GM23338 (cell line): Measurements from ENCODE around the gene AK6. TPM values are rescaled to one million over a fixed set of nuclear protein-coding genes. Genes with fewer than 3 reads are reported as not detected.

Source experiments
- ATAC-seq: fragments of 200-7000 bp; cut with Tn5 transposase; 3 replicates; pipeline ENCODE4 v1.9.1; 2020
- DNase-seq: peaks from one replicate; pipeline ENCODE4 v3.0.0-alpha.2; 2015; ENCODE audit warnings: low spot score
- H2AFZ ChIP-seq: fragments of 200-600 bp; sonication (generic); 2 replicates; pipeline ENCODE4 v1.8.0; 2016; ENCODE audit warnings: antibody characterized with exemption, mild to moderate bottlenecking, moderate library complexity
- H3F3A ChIP-seq: fragments of 200-600 bp; sonication (generic); replicated peaks from 2 replicates; pipeline ENCODE4 v1.8.0; 2017; ENCODE audit warnings: antibody characterized with exemption, mixed run types, low read depth
- H3K27ac ChIP-seq: fragments of 200-600 bp; sonication (generic); 2 replicates; pipeline ENCODE4 v1.6.1; 2016; ENCODE audit warnings: low read depth
- H3K27me3 ChIP-seq: fragments of 200-600 bp; sonication (generic); 2 replicates; pipeline ENCODE4 v1.8.0; 2016; ENCODE audit warnings: mild to moderate bottlenecking, mixed run types, moderate library complexity; ENCODE audit not compliant: insufficient read depth
- H3K36me3 ChIP-seq: fragments of 200-600 bp; sonication (generic); 2 replicates; pipeline ENCODE4 v1.8.0; 2016; ENCODE audit warnings: mild to moderate bottlenecking; ENCODE audit not compliant: insufficient read depth
- H3K4me1 ChIP-seq: fragments of 200-600 bp; sonication (generic); 2 replicates; pipeline ENCODE4 v1.8.0; 2016; ENCODE audit warnings: mild to moderate bottlenecking, moderate library complexity; ENCODE audit not compliant: insufficient read depth
- H3K4me2 ChIP-seq: fragments of 200-600 bp; sonication (generic); 2 replicates; pipeline ENCODE4 v1.7.1; 2017; ENCODE audit warnings: mixed run types
- H3K4me3 ChIP-seq: fragments of 200-600 bp; sonication (generic); 2 replicates; pipeline ENCODE4 v1.6.1; 2016; ENCODE audit warnings: mixed run types
- H3K79me2 ChIP-seq: fragments of 200-600 bp; sonication (generic); replicated peaks from 2 replicates; pipeline ENCODE4 v1.8.0; 2017; ENCODE audit warnings: mild to moderate bottlenecking; ENCODE audit not compliant: insufficient read depth
- H3K9me2 ChIP-seq: fragments of 200-600 bp; sonication (generic); 2 replicates; pipeline ENCODE4 v1.8.0; 2017; ENCODE audit not compliant: insufficient read depth
- H4K20me1 ChIP-seq: fragments of 200-600 bp; sonication (generic); replicated peaks from 2 replicates; pipeline ENCODE4 v1.8.0; 2017; ENCODE audit warnings: mild to moderate bottlenecking; ENCODE audit not compliant: insufficient read depth
- H3K27ac Mint-ChIP-seq: 2 replicates; pipeline ENCODE4 v1.8.0; 2020; ENCODE audit warnings: inconsistent platforms, mild to moderate bottlenecking, moderate library complexity, mixed read lengths
- H3K27me3 Mint-ChIP-seq: 3 replicates; pipeline ENCODE4 v1.8.0; 2022; ENCODE audit warnings: low read depth, mild to moderate bottlenecking, moderate library complexity, mixed read lengths, inconsistent platforms; ENCODE audit not compliant: insufficient read depth, poor library complexity
- H3K36me3 Mint-ChIP-seq: 3 replicates; pipeline ENCODE4 v1.8.0; 2021; ENCODE audit warnings: low read depth, mild to moderate bottlenecking, inconsistent platforms, moderate library complexity, mixed read lengths
- H3K4me1 Mint-ChIP-seq: 3 replicates; pipeline ENCODE4 v1.8.0; 2020; ENCODE audit warnings: mild to moderate bottlenecking, inconsistent platforms, mixed read lengths
- H3K4me3 Mint-ChIP-seq: 3 replicates; pipeline ENCODE4 v1.8.0; 2021; ENCODE audit warnings: moderate library complexity, mild to moderate bottlenecking, inconsistent platforms, mixed read lengths
- H3K9me3 Mint-ChIP-seq: 3 replicates; pipeline ENCODE4 v1.8.0; 2020; ENCODE audit warnings: moderate library complexity, mild to moderate bottlenecking, inconsistent platforms, mixed read lengths
- CREB1 ChIP-seq: fragments of 250-450 bp; sonication (Bioruptor Pico); IDR thresholded peaks from 2 replicates; pipeline ENCODE4 v1.5.0; 2020; ENCODE audit warnings: low read depth, mild to moderate bottlenecking, moderate library complexity
- EZH2 ChIP-seq: fragments of 200-600 bp; sonication (generic); IDR thresholded peaks from one replicate; pipeline ENCODE4 v1.8.0; 2017; ENCODE audit warnings: antibody characterized with exemption, mild to moderate bottlenecking, low read depth; ENCODE audit not compliant: unreplicated experiment
- JUNB ChIP-seq: IDR thresholded peaks from one replicate; pipeline ENCODE4 v1.6.1; 2016; ENCODE audit warnings: antibody characterized with exemption; ENCODE audit not compliant: unreplicated experiment
- POLR2AphosphoS5 ChIP-seq: IDR thresholded peaks from 2 replicates; pipeline ENCODE4 v1.6.1; 2016; ENCODE audit warnings: antibody characterized with exemption, low read depth
- STAT1 ChIP-seq: IDR thresholded peaks from one replicate; pipeline ENCODE4 v1.6.1; 2016; ENCODE audit warnings: antibody characterized with exemption; ENCODE audit not compliant: unreplicated experiment
- ZNF114 ChIP-seq: fragments of 250-450 bp; sonication (Bioruptor Pico); IDR thresholded peaks from 2 replicates; pipeline ENCODE4 v1.5.0; 2020; ENCODE audit warnings: mild to moderate bottlenecking, moderate library complexity
- ZNF331 ChIP-seq: fragments of 250-450 bp; sonication (Bioruptor Pico); IDR thresholded peaks from 2 replicates; pipeline ENCODE4 v1.5.0; 2020; ENCODE audit warnings: low read depth, mild to moderate bottlenecking, moderate library complexity
- polyA plus RNA-seq: library from polyadenylated mRNA; unstranded; fragments of >200 nt; fragmentation: Nextera tagmentation; extraction: Ambion mirVana; gene quantifications from 2 replicates; pipeline ENCODE4 v1.2.1, GENCODE V29; 2016
- total RNA-seq: library from RNA; depleted of rRNA; stranded (reverse); fragments of >200 nt; shearing (Covaris generic); gene quantifications from 2 replicates; pipeline ENCODE4 v1.2.3, GENCODE V29; 2014
- TF ChIP-seq, protein P1 (sequence below), 2 experiments: fragments of 200-600 bp in 1 of 2; sonication (generic) in 1 of 2; conservative IDR thresholded peaks; 2 replicates each; pipeline versions ENCODE4 v1.5.1 to v1.6.1; 2016 to 2017; ENCODE audit warnings: antibody characterized with exemption in 2 of 2, low read depth in 2 of 2, mild to moderate bottlenecking in 2 of 2, moderate library complexity in 1 of 2
- TF ChIP-seq, protein P2 (sequence below): IDR thresholded peaks from 2 replicates; pipeline ENCODE4 v1.6.1; 2016; ENCODE audit warnings: antibody characterized with exemption
- TF ChIP-seq, protein P3 (sequence below): IDR thresholded peaks from one replicate; pipeline ENCODE4 v1.6.1; 2018; ENCODE audit warnings: antibody characterized with exemption; ENCODE audit not compliant: unreplicated experiment

AK6 gene
- total and polyA plus RNA-seq, 2 experiments from 2014 or later, result 37.3 to 260 TPM

DNA sequence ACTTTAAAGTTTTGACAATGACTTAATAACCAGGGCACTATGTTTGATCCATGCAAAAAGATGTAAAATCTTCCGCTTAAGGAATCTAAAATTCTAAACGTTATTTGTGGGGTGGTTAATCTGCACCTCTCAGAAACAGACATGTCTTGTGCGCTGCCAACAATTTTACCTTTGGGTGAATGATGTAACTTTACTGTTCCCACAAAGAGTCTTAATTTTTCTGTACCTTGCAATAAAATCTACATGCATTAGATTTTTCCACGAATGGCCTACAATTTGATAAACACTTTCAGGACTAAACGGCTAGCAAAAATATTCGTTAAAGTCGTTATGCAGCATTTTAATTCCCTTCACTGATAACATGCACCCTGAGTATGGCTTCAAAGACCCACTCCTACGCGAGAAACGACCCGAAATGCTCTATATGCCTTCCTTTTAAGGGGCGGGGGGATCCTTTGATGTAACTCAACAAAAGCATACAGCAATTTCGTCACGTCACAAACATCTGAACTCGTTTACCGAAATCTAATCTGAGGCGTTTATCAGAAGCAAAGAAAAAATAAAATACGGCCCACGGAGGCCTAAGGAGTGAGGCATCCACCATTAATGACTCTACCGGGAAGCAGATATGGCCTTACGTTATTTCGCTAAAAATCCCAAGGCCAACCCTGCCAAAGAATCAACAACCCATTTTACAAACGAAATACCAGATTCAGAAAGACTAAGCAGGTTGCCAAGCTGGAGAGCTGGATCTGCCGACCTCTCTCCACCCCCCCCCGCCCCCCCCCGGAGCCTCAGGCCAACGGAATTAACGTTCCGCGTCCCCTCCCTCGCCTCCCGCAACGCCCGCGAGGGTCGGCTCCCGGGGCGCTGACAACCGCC lies 621 bp downstream of the AK6 start:
- peak overlapping the region; percentile 99 for H3K27ac Mint-ChIP-seq
- Histone ChIP-seq H3K36me3 (peaks cover 19% of the 10 kb centered on the region), H3K27me3 (no peaks in the 10 kb centered on the region), H3K4me3 (peak overlapping the region; percentile 78), H4K20me1 (peaks cover 7% of the 10 kb centered on the region; the same call in 1 of the 2 replicates), H2AFZ (no peak overlapping the region), H3K9me2 (no peaks in the 10 kb centered on the region), H3K79me2 (peaks cover 81% of the 10 kb centered on the region), H3K4me2 (peak overlapping the region; percentile 81), H3K27ac (peak overlapping the region; percentile 100), H3F3A (no peaks in the 10 kb centered on the region), H3K4me1 (no peaks in the 10 kb centered on the region)
- H3K4me3 Mint-ChIP-seq, result peak overlapping the region; percentile 100
- TF ChIP-seq EZH2 (no peak), CREB1 (CRISPR knock-in tag) (0 out of 2 replicates have a peak, but pooled peaks have one; percentile 11)
- TF ChIP-seq, protein P1, sequence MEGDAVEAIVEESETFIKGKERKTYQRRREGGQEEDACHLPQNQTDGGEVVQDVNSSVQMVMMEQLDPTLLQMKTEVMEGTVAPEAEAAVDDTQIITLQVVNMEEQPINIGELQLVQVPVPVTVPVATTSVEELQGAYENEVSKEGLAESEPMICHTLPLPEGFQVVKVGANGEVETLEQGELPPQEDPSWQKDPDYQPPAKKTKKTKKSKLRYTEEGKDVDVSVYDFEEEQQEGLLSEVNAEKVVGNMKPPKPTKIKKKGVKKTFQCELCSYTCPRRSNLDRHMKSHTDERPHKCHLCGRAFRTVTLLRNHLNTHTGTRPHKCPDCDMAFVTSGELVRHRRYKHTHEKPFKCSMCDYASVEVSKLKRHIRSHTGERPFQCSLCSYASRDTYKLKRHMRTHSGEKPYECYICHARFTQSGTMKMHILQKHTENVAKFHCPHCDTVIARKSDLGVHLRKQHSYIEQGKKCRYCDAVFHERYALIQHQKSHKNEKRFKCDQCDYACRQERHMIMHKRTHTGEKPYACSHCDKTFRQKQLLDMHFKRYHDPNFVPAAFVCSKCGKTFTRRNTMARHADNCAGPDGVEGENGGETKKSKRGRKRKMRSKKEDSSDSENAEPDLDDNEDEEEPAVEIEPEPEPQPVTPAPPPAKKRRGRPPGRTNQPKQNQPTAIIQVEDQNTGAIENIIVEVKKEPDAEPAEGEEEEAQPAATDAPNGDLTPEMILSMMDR (conservative IDR thresholded peaks at IDR 0.05; ENCODE audit: low read depth in 2 of 2), result no peak
- TF ChIP-seq, protein P2, sequence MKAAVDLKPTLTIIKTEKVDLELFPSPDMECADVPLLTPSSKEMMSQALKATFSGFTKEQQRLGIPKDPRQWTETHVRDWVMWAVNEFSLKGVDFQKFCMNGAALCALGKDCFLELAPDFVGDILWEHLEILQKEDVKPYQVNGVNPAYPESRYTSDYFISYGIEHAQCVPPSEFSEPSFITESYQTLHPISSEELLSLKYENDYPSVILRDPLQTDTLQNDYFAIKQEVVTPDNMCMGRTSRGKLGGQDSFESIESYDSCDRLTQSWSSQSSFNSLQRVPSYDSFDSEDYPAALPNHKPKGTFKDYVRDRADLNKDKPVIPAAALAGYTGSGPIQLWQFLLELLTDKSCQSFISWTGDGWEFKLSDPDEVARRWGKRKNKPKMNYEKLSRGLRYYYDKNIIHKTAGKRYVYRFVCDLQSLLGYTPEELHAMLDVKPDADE, result no peak
- peak; percentile 3; the same call in 2 of the 3 replicates for ATAC-seq
- H3K36me3 Mint-ChIP-seq, result peaks cover 42% of the 10 kb centered on the region
- DNase-seq, result peak; percentile 51
- peaks cover 6% of the 10 kb centered on the region for H3K4me1 Mint-ChIP-seq
- H3K27me3 Mint-ChIP-seq, result peaks cover 10% of the 10 kb centered on the region
- no peaks in the 10 kb centered on the region for H3K9me3 Mint-ChIP-seq

DNA sequence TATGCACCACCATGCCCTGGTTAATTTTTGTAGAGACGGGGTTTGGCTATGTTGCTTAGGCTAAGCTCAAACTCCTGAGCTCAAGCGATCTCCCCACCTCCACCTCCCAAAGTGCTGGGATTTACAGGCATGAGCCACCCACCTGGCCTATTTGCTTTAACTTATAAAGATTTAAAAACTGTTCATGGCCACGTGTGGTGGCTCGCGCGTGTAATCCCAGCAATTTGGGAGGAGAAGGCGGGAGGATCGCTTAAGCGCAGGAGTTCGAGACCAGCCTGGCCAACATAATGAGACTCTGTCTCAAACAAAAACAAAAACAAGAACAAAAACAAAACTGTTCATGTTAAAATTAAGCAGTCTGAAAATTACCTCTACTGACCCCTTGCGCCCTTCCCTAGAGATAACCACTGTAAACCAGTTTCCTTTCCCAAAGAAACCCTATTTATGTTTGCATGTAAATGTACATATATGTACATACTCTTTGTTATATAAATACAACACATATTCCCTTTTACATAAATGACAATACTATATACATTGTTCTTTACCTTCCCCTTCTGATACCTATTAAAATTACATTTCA lies 1.5 kb downstream of the AK6 start:
- Histone ChIP-seq H3K36me3 (peaks cover 19% of the 10 kb centered on the region; the same call in 1 of the 2 replicates), H3K9me2 (no peaks in the 10 kb centered on the region), H3K79me2 (peaks cover 88% of the 10 kb centered on the region), H3K4me3 (peak overlapping the region; percentile 78), H2AFZ (no peak overlapping the region), H4K20me1 (peaks cover 12% of the 10 kb centered on the region), H3F3A (no peaks in the 10 kb centered on the region), H3K27ac (no peak overlapping the region), H3K27me3 (no peaks in the 10 kb centered on the region), H3K4me2 (peak overlapping the region; percentile 81), H3K4me1 (no peaks in the 10 kb centered on the region)
- peak overlapping the region; percentile 99 for H3K27ac Mint-ChIP-seq
- peak overlapping the region; percentile 100 for H3K4me3 Mint-ChIP-seq
- ATAC-seq (no peak), DNase-seq (no peak)
- H3K4me1 Mint-ChIP-seq, result peaks cover 6% of the 10 kb centered on the region
- no peaks in the 10 kb centered on the region for H3K9me3 Mint-ChIP-seq
- H3K27me3 Mint-ChIP-seq, result peaks cover 10% of the 10 kb centered on the region
- H3K36me3 Mint-ChIP-seq, result peaks cover 49% of the 10 kb centered on the region
- TF ChIP-seq, protein P1 (conservative IDR thresholded peaks at IDR 0.05; ENCODE audit: low read depth in 2 of 2), result no peak; a peak in 1 of 4 replicates
- no peak for TF ChIP-seq CREB1 (CRISPR knock-in tag)
- TF ChIP-seq ZNF114 (CRISPR knock-in tag), result no peak
- TF ChIP-seq ZNF331 (CRISPR knock-in tag), result no peak
- TF ChIP-seq POLR2AphosphoS5, result no peak
- TF ChIP-seq, protein P3, sequence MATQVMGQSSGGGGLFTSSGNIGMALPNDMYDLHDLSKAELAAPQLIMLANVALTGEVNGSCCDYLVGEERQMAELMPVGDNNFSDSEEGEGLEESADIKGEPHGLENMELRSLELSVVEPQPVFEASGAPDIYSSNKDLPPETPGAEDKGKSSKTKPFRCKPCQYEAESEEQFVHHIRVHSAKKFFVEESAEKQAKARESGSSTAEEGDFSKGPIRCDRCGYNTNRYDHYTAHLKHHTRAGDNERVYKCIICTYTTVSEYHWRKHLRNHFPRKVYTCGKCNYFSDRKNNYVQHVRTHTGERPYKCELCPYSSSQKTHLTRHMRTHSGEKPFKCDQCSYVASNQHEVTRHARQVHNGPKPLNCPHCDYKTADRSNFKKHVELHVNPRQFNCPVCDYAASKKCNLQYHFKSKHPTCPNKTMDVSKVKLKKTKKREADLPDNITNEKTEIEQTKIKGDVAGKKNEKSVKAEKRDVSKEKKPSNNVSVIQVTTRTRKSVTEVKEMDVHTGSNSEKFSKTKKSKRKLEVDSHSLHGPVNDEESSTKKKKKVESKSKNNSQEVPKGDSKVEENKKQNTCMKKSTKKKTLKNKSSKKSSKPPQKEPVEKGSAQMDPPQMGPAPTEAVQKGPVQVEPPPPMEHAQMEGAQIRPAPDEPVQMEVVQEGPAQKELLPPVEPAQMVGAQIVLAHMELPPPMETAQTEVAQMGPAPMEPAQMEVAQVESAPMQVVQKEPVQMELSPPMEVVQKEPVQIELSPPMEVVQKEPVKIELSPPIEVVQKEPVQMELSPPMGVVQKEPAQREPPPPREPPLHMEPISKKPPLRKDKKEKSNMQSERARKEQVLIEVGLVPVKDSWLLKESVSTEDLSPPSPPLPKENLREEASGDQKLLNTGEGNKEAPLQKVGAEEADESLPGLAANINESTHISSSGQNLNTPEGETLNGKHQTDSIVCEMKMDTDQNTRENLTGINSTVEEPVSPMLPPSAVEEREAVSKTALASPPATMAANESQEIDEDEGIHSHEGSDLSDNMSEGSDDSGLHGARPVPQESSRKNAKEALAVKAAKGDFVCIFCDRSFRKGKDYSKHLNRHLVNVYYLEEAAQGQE, result no peak
- TF ChIP-seq STAT1, result no peak
- TF ChIP-seq JUNB, result no peak
